Measurements from ENCODE around the gene SYTL4.

GRCh38 chrX:100698551-100698950 is 33.4 kb downstream of the SYTL4 start:
- TF ChIP-seq EP300 (IDR thresholded peaks at IDR 0.05) (no peak), FOXS1 (CRISPR knock-in tag; IDR thresholded peaks at IDR 0.05) (no peak), CTCF (IDR thresholded peaks at IDR 0.05) (no peak), HMGXB4 (CRISPR knock-in tag; IDR thresholded peaks at IDR 0.05; ENCODE audit: borderline replicate concordance) (no peak), E2F6 (IDR thresholded peaks at IDR 0.05; ENCODE audit: borderline replicate concordance, low read depth) (no peak), ELK1 (IDR thresholded peaks at IDR 0.05; ENCODE audit: low read depth, low read length) (no peak), BHLHE40 (IDR thresholded peaks at IDR 0.05; ENCODE audit: low read depth, low read length) (no peak), RFX5 (IDR thresholded peaks at IDR 0.05) (no peak), PBX3 (IDR thresholded peaks at IDR 0.05) (no peak), NR3C1 (IDR thresholded peaks at IDR 0.05) (no peak), POLR2A (IDR thresholded peaks at IDR 0.05; ENCODE audit: low read length) (no peak), JUN (IDR thresholded peaks at IDR 0.05) (no peak), RAD21 (conservative IDR thresholded peaks at IDR 0.05 in 1 of 2, IDR thresholded peaks at IDR 0.05 in 1 of 2) (no peak)
